C4-2B (cell line): ENCODE results near the gene TPCN2.

ENCODE experiments used
- H3K27ac ChIP-seq: fragments of 450-650 bp; 2 replicates; pipeline ENCODE4 v1.5.1; 2017
- CTCF ChIP-seq: fragments of 450-650 bp; conservative IDR thresholded peaks from 2 replicates; pipeline ENCODE4 v1.5.1; 2017; ENCODE audit warnings: mild to moderate bottlenecking
- ZFX ChIP-seq: fragments of 450-650 bp; IDR thresholded peaks from 2 replicates; pipeline ENCODE4 v1.6.1; 2017

TPCN2 gene

GRCh38 chr11:69080257-69080995, 31.7 kb downstream of the TPCN2 start:
- TF ChIP-seq ZFX (no peak), CTCF (no peak)
- H3K27ac ChIP-seq = no peak overlapping the region

GRCh38 chr11:69081180-69081579, 32.4 kb downstream of the TPCN2 start:
- no peak overlapping the region for H3K27ac ChIP-seq

GRCh38 chr11:69083531-69084247, 35.0 kb downstream of the TPCN2 start:
- H3K27ac ChIP-seq = no peak overlapping the region
- TF ChIP-seq ZFX = no peak
- no peak for TF ChIP-seq CTCF

More at GRCh38 chr11:69081180-69081579, 32.4 kb downstream of the TPCN2 start:
- TF ChIP-seq ZFX (no peak), CTCF (no peak)

- TF ChIP-seq CTCF (no peak), ZFX (no peak)
- H3K27ac ChIP-seq = no peak overlapping the region
Measured at GRCh38 chr11:69084371-69084770, 35.6 kb downstream of the TPCN2 start.

GRCh38 chr11:69085490-69086095, 36.9 kb downstream of the TPCN2 start:
- no peak overlapping the region for H3K27ac ChIP-seq
- TF ChIP-seq CTCF = no peak
- TF ChIP-seq ZFX = no peak

- no peak overlapping the region for H3K27ac ChIP-seq
- TF ChIP-seq CTCF (no peak), ZFX (no peak)
Measured at GRCh38 chr11:69086152-69087132, 37.7 kb downstream of the TPCN2 start.
